Superior temporal gyrus (tissue), 1 donor: Measurements from ENCODE around the gene OTOF.

Source experiments
- DNase-seq: peaks from one replicate; pipeline ENCODE4 v3.0.0-alpha.2; 2016; ENCODE audit errors: extremely low spot score

The OTOF gene

DNA sequence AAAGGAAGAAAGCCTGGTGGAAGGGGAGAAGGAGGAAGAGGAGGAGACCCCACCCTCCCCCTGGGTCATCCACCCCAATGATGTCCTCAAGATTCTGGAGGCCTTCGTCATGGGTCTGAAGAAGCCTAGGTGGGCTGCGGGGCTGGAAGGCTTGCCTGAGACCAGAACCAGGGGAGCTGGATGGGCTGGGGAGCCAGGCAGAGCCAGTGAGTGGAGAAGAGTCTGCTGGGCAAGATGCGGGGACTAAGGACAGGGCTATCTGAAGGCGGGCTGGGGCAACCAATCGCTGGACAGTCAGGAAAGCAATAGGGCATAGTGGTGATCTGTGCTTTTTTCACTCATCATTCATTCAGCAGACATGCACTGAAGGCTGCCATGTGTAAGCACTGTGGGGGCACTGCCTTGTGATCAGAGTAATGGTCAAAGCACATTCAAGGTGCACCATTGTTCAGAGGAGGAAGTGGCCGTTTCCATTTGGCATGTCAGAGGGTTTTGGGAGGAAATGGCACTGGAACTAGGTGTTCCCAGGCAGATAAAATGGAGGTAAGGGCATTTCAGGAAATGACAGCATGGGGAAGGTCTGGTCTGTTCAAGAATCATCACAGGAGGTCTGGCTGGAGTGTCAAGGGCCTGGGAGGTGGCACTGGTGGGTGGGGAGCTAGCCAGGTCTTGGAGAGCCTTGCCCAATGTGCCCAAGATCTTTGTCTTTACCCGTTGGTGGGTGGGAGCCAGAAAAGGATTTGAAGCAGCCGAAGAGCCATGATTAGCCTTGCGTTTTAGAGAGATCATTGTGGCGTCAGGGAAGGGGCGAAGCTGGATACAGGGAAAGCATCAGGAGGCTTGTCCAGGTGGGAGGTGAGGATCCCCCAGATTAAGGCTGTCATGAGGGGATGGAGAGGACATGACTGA lies 24.2 kb downstream of the OTOF start:
- no peak for DNase-seq

DNA sequence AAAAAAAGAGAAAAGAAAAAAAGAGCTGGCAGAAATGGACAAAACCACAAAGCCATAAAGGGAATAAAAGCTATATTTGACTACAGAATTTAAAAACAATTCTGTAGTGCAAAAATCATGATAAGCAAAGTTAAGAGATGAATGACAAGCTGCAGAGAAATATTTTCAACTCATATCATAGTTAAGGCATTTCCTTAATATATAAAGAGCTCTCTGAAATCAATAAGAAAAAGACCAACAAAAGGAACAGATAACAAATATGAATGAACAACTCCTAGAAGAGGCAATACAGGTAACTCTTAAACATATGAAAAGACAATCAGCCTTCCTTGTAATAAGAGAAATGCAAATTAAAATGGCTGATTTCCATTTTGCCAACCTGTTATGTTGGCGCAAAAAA lies 26.2 kb downstream of the OTOF start:
- no peak for DNase-seq

DNA sequence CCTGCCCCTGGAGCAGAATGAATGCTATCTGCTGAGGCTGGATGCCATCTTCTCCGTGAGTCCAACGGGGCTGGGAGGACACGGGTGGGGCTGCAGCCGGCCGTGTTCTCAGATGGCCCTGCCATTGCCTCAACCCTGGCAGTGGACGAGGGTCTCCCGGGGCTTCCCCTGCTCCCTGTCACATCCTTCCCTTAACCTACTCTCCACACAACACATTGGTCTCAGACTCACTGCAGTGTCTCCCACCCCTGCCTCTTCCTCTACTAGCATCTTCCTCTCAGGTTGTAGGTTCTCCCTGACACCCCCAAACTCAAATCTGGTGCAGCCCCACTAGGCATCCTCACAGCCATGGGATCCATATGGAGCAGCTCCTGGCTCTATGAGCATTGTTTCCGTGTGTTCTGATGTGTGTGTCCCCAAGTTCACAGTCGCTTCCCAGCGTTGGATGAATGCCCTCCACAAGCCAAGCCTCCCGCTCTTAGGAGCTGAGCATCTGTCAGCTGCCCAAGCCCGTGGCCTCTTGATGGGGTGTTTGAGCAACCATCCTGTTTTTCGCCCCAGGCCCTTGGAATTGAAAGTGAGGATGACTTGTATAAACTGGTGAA lies 27.8 kb downstream of the OTOF start:
- no peak for DNase-seq

DNA sequence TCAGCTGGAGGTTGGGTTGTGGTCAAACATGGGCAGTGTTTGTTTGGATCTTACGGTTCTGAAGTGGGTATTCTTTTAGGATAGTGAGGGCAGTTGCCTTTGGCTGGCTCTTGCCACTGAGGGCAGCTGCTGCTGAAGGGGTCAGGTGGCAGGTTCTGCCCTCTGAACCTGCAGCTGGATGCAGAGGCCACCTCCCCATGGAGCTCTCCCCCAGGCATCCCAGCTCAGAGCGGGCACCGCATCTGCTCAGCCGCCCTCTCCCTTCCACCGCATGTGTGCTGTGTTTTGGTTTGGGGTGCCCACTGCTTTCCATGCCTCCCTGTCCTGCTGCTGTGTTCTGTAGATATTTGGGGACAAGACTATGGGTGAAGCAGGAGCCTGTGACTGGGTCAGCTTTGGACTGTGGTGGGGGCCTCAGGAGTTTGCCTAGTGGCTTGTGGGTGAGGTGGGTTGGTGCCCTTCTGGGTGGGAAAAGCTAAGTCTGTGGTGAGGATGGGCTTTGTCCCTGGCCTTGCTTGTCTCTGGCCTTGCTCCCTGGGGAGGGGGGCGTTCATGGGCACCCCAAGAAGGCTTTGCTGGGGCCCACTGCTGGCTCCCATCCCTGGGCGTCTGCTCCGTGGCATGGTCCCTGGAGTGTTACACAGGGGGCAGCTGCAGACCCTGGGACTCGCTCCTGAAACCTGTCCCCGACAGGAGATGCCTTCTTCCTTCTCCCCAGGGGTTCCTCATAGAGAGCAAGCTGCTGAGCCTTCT lies 28.5 kb downstream of the OTOF start:
- no peak for DNase-seq

DNA sequence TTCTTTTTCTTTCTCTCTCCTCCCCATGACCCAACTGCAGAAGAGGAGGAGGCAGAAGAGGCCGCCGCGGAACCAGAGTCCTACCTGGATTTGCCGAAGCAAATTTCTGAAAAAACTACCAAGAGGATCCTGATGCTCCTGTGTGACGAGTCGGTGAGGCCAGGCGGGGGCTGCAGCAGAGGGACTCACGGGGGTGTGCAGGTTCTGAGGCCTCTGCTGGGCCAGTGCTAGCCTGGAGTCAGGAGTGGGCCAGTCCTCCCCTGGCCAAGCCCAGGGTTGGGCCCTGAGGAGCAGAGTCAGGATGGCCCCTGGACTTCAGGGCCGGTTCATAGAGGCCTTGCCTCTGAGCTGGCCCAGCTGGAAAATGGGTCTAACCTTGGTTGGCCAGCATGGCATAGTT lies 29.3 kb downstream of the OTOF start:
- no peak for DNase-seq

DNA sequence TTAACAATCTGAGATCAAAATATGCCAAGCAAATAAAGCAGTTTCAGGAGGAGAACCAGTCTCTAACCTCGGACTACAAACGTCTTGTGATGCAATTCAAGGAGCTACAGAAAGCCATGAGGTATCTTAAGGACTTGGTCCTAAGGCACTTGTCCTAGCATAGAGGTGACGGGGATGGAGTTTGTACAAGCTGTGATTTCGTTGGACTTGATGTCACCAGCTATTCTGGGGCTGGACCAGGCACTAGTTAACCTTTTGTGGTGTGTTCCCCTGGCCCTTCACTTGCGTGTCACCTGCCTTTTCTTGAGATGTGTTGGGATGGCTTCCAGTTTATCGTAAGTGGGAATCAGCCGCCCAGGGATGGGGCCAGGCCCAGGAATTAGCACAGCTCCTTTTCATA lies 33.7 kb downstream of the OTOF start:
- DNase-seq, result no peak

DNA sequence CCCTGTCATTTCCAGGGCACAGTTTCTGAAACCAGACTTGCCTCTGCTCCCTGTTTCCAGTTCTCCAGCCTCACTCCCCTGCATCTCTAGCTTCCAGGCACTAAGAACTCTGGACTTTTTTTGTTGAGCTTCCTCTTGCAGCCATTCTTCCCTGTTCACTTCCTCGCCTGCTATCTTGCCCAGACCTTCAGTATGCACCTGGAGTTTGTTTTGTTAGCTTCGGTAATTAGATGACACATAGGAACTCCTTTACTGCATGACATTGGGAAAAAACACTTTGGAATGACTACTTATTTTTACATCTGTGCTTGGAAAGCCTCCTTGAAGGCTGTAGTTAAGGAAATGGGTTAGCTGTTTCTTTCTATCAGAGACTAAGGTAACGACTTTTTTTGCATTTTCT lies 35.2 kb downstream of the OTOF start:
- DNase-seq, result no peak

DNA sequence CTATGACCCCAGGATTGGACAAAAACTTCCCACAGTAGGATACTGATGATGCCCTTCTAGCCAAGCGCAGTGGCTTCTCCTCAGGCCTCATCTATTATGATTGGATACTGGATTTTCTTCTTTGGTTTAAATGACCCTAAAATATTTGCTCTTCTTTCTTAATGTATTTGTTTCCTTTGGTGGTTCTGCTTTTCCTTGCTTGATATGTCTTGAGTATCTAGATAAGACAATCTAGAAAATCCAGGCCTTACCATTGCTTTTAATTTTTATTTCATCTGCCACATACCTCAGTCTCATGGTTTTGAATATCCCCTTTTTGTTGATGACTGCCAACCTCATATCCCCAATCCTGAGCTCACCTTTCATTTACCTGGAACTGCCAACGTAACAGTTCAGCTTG lies 35.6 kb downstream of the OTOF start:
- no peak for DNase-seq

DNA sequence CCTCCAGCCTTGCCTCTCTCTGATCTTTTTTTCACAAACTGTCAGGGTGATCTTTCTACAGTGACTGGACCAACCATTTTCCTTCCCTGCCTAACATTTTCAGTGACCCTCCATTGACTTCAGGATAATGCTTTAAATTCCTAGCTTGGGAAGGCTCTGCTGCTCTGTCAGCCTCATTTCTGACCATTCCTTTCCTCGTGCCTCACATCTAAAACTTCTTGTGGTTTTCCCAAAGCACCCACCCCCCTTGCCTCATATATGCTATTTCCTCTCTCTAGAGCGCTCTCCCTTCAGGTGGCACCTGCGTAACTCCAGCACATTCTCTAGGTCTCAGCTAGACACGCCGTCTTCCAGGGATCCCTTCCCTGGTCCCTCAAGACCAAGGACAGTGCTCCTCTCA lies 39.0 kb downstream of the OTOF start:
- no peak for DNase-seq

DNA sequence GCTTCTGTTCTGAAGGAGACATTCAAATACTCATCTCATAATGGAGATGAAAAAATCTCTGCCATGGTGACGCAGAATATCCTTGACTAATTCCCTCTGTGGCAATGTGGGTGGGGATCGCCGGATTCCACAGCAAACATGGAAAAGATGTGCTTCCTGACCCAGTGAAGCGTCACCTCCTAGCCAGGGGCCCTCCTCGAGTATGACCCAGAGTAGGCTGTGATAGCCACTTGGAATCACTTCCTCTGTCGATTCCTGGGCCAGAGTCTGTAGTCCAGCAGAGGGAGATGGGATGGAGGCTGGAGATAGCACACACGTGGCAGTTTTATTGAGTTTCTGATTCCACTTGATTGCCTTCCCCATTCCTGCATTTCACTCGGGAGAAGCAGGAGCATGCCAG lies 39.4 kb downstream of the OTOF start:
- DNase-seq, result no peak

DNA sequence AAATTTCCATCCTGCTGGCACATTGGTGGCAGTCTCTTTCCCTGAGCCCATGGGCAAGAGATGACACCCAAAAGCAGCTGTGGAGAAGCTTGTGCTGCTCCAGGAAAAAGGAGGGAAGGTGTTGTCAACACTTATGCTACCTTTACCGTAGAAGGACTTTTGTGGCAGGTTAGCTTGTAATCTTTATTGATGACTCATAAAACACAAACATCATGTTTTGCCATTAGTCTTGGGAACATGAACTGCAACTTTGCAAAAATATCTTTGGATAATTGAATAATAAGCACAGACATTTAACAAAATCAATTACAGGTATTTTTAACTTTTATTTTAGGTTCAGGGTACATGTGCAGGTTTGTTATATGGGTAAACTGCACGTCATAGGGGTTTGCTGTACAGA lies 42.8 kb downstream of the OTOF start:
- no peak for DNase-seq

DNA sequence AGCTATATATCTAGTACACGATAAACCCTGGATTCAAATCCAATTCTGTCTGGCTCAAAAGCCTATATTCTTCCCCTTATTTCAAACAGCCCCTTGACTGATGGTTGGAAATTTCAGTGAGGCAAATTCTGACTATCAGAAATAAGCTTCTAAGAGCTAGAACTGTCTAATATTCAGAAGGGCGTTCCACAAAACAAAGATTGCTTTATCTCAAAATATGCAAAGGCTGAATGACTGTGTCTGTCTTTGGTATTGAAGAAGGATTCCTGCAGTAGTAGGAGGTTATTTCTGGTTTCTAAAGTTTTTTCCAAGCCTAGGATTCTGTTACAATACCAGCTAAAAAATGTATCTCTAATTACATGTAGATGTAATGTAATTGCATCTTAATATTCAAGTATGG lies 45.1 kb downstream of the OTOF start:
- DNase-seq, result no peak

DNA sequence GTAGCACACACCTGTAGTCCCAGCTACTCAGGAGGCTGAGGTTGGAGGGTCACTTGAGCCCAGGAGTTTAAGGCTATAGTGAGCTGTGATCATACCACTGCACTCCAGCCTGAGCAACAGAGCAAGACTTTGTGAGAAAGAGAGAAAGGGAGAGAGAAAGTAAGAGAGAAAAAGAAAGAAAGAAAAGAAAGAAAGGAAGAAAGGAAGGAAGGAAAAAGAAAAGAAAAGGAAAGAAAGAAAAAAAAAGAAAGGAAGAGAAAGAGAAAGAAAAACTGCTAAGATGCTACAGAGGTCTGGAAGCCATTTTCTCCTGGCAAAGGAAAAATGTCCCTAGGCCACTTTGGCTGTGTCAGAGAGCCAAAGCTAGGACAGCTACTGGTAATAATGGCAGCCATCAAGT lies 45.6 kb downstream of the OTOF start:
- no peak for DNase-seq

DNA sequence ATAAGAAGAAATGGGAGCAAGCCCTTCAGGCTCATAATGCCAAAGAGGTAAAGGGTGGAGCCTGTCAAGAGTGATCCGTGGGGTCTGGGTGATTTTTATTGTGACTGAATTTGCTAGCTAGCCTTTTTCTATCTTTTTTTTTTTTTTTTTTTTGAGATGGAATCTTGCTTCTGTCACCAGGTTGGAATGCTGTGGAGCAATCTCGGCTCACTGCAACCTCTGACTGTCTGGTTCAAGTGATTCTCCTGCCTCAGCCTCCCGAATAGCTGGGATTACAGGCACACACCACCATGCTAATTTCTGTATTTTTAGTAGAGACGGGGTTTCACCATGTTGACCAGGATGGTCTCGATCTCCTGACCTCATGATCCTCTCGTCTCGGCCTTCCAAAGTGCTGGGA lies 47.1 kb downstream of the OTOF start:
- DNase-seq, result no peak

DNA sequence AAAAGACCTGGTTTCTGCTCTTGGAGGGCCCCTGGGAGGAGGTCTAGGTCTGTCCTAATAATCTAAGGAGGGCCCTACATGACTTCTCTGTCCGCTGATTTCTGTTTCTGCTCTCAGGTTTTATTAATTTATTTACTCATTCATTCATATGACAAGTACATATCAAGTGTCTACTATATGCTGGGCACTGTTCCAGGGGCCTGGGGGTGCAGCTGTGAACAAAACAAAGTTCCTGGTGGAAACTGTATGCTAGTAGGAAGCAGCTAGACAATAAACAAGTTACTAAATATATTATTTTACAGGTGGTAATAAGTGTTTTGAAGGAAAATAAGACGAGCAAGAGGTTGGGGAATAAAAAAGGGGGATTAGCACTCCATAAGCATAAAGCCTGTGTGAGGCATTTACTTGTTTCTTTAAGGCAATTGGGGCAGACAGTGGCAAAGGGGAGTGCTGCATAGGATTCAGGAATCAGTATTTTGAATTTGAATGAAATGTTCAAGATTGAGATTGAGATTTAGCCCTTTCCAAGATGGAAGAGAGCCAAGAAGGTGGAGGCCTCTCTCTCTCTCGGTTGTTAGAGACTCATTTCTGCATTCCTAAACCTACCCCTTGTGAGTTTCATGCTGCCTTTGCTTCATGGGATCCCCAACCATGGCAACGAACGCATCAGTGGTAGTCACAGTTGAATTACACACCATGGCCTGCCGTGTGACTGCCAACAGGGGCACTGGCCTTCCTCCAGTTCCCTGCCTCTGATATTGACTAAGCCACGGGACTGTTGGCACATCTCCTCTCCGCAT lies 47.9 kb downstream of the OTOF start:
- DNase-seq, result no peak

DNA sequence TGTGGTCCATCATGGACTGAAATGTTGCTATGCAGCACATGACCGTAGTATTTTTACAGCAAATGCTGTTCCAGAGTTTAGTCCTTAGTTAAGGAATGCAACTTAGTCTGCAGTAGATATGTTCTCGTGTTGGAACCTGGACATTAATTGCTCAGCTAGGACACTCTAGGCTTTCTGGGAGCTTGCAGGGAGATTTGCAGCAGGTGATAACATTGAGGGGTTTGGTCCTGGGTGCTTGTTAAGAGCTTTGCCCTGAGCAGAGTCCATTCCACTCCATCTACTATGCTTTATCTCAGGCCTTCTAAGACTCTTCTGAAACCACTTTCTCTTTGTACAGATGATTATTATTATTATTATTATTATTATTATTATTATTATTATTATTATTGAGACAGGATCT lies 49.1 kb downstream of the OTOF start:
- DNase-seq, result no peak

DNA sequence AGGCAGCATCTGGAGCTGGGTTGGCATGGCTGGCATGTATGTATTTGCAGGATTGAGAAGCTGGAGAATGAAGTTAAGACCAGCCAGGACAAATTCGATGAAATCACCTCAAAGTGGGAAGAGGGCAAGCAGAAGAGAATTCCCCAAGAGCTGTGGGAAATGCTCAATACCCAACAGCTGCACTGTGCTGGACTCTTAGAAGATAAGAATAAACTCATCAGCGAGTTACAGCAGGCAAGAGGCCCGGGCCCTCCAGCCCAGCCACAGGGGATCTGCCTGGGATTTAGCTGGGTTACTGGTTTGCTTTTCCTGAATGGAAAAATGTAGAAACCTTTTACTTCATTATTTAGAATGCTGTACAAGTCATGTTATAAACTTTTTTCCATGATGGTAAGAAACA lies 53.7 kb downstream of the OTOF start:
- no peak for DNase-seq

DNA sequence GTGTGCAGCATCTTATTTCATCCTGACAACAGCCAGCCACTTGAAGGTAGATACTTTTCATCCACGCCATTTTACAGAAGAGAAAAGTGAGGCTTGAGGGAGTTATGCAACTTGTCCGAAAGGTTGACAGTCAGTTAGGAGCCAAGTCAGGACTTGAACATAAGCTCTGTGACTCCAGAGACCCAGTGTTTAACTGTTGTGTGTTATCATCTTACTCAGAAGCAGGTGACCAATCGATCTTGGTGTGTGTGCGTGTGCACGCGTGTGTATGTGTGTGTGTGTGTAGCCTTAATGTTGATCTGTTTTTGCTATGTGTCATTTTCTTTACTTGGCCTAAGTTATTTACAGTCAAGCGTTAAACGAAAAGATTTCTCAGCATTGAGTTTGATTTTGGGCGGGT lies 54.2 kb downstream of the OTOF start:
- no peak for DNase-seq

DNA sequence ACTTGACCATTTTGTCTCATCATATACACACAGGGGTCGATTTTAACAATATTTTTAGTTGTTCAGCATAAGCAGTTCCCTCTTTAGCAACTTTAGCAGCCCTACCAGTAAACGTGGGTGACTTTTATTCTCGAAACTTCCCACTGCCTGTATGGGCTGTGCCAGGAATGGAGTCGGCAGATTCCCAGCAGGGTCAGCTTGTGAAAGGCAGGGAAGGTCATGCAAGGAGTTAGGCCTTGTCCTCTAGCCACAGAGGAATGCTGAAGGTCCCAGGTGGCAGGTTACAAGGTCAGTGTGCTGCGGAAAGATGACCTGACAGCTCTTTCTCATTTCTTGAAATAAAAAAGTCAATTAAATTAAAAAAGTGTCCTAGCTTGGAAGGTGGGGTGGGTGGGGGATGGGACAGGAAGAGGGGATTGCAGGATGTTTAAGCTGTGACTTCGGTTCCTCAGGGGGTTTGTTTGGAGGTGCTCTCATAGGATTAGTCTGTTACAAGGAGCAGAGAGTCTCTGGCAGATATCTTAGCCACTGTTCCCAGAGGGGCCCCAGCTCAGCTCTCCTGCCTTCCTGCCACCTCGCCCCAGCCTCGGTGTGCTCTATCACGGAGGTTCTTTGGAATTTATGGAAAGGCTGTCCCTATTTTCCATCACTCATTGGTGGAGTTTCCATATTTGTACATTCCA lies 54.8 kb downstream of the OTOF start:
- no peak for DNase-seq

DNA sequence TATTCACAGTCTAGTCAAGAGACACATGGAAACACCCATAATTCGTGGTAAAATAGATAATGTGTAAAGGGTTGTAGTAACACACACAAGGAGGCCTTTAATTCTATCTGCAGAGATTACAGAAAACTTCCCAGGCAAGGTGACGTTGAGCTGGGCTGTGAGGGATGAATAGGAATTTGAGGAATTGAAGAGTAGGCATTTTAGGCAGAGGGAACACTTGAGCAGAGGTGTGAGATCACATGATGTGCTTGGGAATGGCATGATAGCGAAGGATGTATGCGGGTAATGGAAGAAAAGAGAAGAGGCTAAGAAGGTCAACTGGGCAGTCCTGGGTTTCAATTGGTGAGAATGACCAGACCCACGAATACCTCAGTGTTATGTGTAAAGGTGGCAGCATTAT lies 56.0 kb downstream of the OTOF start:
- DNase-seq, result no peak

DNA sequence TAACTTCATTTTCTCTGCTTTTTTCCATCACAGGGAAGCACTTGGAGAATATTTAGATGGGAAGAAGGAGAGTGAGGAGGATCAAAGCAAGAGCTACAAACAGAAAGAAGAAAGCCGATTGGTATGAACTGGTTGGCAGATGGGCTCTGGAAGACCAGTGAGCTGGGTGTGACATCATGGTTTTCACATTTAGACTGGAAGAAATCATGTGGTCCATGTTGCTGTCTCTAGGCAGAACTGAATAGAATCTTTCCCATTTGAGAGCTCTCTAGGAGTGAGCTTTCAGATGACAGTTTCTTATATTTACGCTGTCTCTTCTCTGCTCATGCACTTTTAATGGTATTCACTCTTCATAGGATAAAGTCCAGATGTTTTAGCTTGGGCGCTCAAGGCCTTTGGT lies 63.6 kb downstream of the OTOF start:
- DNase-seq, result peak; percentile 66
